HL-60 (cell line): ENCODE measurements around the gene NPDC1.

Source experiments
- DNase-seq, 2 experiments: peaks; one replicate each; pipeline ENCODE4 v3.0.0-alpha.2; 2010 to 2020; ENCODE audit warnings: low read depth in 1 of 2, low spot score in 1 of 2
- H3K27ac ChIP-seq: fragments of 250-450 bp; sonication (Bioruptor Pico); replicated peaks from 2 replicates; pipeline ENCODE4 v1.5.1; 2020; ENCODE audit warnings: mild to moderate bottlenecking, moderate library complexity
- H3K27me3 ChIP-seq: fragments of 250-450 bp; sonication (Bioruptor Pico); 2 replicates; pipeline ENCODE4 v1.5.1; 2021; ENCODE audit warnings: mild to moderate bottlenecking, moderate library complexity; ENCODE audit not compliant: insufficient read depth, poor library complexity, severe bottlenecking
- H3K4me3 ChIP-seq: replicated peaks from 2 replicates; pipeline ENCODE4 v1.5.1; 2011; ENCODE audit warnings: mild to moderate bottlenecking, control low read depth, low read length; ENCODE audit not compliant: insufficient read depth
- CTCF ChIP-seq: IDR thresholded peaks from one replicate; pipeline ENCODE4 v1.5.1; 2011; ENCODE audit warnings: low read length, control low read depth, inconsistent platforms; ENCODE audit not compliant: insufficient read depth
- GABPA ChIP-seq: IDR thresholded peaks from 2 replicates; pipeline ENCODE4 v1.6.1; 2012; ENCODE audit warnings: low read depth
- POLR2AphosphoS5 ChIP-seq: IDR thresholded peaks from 2 replicates; pipeline ENCODE4 v1.6.1; 2012; ENCODE audit warnings: low read depth
- SPI1 ChIP-seq: IDR thresholded peaks from 2 replicates; pipeline ENCODE4 v1.6.1; 2012; ENCODE audit warnings: low read depth, mild to moderate bottlenecking, borderline replicate concordance
- TF ChIP-seq, protein P1 (sequence below): IDR thresholded peaks from 2 replicates; pipeline ENCODE4 v1.6.1; 2012; ENCODE audit warnings: low read depth; ENCODE audit not compliant: insufficient replicate concordance

The NPDC1 gene

DNA sequence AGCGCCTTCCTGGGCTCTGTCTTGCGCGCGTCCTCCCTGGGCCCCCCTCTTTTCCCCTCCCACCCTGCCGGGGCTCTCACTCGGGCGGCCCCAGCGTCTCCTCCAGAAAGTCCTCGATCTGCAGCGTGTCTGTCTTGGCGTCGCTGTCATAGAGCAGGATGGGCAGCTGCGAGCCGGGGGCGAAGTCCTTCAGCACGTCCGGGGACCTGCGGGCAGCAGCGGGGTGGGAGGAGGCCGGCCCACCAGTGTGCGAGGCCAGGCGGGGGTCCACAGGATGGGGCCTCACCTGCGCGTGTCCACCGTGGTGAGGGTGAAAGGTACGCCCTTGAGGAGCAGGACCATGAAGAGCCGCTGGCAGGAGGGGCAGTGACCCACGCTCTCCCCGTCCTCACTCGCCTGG lies 50.6 kb downstream of the NPDC1 start:
- H3K4me3 ChIP-seq: no peak overlapping the region
- no peak for TF ChIP-seq CTCF
- no peak for TF ChIP-seq SPI1
- TF ChIP-seq, protein P1, sequence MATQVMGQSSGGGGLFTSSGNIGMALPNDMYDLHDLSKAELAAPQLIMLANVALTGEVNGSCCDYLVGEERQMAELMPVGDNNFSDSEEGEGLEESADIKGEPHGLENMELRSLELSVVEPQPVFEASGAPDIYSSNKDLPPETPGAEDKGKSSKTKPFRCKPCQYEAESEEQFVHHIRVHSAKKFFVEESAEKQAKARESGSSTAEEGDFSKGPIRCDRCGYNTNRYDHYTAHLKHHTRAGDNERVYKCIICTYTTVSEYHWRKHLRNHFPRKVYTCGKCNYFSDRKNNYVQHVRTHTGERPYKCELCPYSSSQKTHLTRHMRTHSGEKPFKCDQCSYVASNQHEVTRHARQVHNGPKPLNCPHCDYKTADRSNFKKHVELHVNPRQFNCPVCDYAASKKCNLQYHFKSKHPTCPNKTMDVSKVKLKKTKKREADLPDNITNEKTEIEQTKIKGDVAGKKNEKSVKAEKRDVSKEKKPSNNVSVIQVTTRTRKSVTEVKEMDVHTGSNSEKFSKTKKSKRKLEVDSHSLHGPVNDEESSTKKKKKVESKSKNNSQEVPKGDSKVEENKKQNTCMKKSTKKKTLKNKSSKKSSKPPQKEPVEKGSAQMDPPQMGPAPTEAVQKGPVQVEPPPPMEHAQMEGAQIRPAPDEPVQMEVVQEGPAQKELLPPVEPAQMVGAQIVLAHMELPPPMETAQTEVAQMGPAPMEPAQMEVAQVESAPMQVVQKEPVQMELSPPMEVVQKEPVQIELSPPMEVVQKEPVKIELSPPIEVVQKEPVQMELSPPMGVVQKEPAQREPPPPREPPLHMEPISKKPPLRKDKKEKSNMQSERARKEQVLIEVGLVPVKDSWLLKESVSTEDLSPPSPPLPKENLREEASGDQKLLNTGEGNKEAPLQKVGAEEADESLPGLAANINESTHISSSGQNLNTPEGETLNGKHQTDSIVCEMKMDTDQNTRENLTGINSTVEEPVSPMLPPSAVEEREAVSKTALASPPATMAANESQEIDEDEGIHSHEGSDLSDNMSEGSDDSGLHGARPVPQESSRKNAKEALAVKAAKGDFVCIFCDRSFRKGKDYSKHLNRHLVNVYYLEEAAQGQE: no peak
- TF ChIP-seq POLR2AphosphoS5: no peak
- no peak for TF ChIP-seq GABPA
- no peak for DNase-seq

GRCh38 chr9:136994888-136995230 lies 51.1 kb downstream of the NPDC1 start:
- no peak for DNase-seq
- H3K4me3 ChIP-seq: no peak overlapping the region
- TF ChIP-seq, protein P1: no peak
- no peak for TF ChIP-seq GABPA
- no peak for TF ChIP-seq POLR2AphosphoS5
- no peak for TF ChIP-seq CTCF
- no peak for TF ChIP-seq SPI1
- no peaks in the 10 kb centered on the region for H3K27me3 ChIP-seq
- no peak overlapping the region for H3K27ac ChIP-seq

More for the DNA sequence above, 50.6 kb downstream of the NPDC1 start:
- H3K27ac ChIP-seq: no peak overlapping the region
- no peaks in the 10 kb centered on the region for H3K27me3 ChIP-seq

GRCh38 chr9:136994180-136994887 lies 51.6 kb downstream of the NPDC1 start:
- H3K27me3 ChIP-seq: no peaks in the 10 kb centered on the region
- TF ChIP-seq GABPA (no peak), POLR2AphosphoS5 (no peak), SPI1 (no peak), CTCF (no peak)
- TF ChIP-seq, protein P1: no peak
- no peak overlapping the region for H3K4me3 ChIP-seq
- H3K27ac ChIP-seq: no peak overlapping the region
- no peak for DNase-seq
